ENCODE data around the gene ANKS1B.

ANKS1B gene

DNA sequence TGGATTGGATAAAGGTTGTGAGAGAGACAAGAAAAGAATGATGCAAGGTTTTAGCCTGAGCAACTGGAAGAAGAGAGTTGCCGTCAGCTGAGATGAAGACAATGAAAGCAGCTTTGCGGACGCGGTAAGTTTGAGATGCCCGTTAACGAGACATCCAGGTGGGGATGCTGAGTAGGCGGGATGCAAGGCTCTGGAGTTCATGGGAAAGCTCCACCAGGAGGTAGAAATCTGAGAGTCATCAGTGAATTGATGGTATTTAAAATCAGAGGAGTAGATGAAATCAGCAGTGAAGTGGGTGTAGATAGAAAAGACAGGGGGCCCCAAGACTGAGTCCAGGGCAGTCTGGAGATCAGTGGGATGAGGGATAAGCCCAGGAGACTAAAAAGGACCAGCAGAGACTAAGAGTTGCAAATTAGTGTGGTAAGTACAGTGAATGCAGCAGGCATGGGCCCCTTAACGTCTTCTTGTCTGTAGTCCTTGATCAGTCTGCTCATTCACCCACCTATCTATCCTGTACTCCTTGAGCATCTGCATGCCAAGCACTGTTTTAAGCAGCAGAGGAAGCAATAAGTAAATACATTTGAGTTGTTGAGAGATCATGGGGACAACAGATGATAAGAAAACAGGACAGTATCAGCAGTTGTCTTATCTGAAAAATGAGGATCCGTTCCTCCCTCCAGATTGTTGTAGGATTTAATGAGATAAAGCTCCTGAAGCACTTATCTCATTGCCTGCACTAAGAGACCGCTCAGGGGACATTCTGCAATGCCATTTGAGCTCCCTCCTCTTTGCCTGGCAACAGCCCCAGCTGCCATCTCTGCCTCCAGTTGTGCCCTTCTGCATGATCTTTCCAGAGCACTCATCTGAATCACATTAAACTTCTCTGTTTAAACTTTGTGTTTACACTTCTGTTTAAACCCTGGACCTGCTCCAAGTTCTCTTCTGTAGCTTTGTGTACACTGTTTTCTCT lies 1248.1 kb downstream of the ANKS1B start:
- Histone ChIP-seq H3K9me3 (ENCODE audit: low read length) (no peaks in the 10 kb centered on the region), H3K4me2 (ENCODE audit: low read length) (no peak overlapping the region), H3K79me2 (ENCODE audit: insufficient read depth, low read length) (no peaks in the 10 kb centered on the region), H3K4me1 (ENCODE audit: insufficient read depth, low read length, severe bottlenecking) (no peaks in the 10 kb centered on the region), H3K36me3 (ENCODE audit: insufficient read depth, low read length) (no peaks in the 10 kb centered on the region; the same call in 1 of the 2 replicates), H3K9me2 (ENCODE audit: low read depth, low read length) (no peaks in the 10 kb centered on the region), H3K27ac (ENCODE audit: low read depth, low read length, poor library complexity, severe bottlenecking) (no peak overlapping the region), H3K9ac (ENCODE audit: low read length) (no peak overlapping the region), H3K27me3 (ENCODE audit: insufficient read depth, low read length) (no peaks in the 10 kb centered on the region), H4K20me1 (ENCODE audit: insufficient read depth, low read length) (no peaks in the 10 kb centered on the region), H2AFZ (ENCODE audit: low read length) (no peak overlapping the region), H3F3A (ENCODE audit: insufficient read depth, low read length) (no peaks in the 10 kb centered on the region), H3K4me3 (ENCODE audit: low read depth, low read length, poor library complexity, severe bottlenecking) (no peak overlapping the region)
- TF ChIP-seq EZH2 (IDR thresholded peaks at IDR 0.05; ENCODE audit: borderline replicate concordance, low read length) (no peak), CTCF (IDR thresholded peaks at IDR 0.05; ENCODE audit: low read length) (no peak)

DNA sequence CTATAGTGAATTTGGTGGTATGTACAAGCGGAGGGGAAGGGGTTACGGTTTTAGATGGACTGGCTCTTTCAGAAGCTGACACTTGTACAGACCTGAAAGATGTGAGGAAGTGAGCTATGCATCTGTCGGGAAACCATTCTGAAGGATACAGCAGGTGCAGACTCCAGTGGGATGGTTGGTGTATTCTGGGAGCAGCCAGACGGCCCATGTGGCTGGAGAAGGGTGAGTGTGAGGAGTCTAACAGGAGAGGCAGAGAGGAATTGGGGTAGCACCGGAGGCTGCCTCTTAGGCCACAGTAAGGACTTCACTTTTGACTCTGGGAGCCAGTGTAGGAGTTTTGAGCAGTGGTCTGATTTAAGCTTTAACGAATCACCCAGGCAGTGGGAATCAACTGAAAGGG lies 1248.9 kb downstream of the ANKS1B start:
- H3K79me2 ChIP-seq (ENCODE audit: insufficient read depth, low read length) = no peaks in the 10 kb centered on the region
- TF ChIP-seq CTCF (IDR thresholded peaks at IDR 0.05; ENCODE audit: low read length) (no peak), EZH2 (IDR thresholded peaks at IDR 0.05; ENCODE audit: borderline replicate concordance, low read length) (no peak)

DNA sequence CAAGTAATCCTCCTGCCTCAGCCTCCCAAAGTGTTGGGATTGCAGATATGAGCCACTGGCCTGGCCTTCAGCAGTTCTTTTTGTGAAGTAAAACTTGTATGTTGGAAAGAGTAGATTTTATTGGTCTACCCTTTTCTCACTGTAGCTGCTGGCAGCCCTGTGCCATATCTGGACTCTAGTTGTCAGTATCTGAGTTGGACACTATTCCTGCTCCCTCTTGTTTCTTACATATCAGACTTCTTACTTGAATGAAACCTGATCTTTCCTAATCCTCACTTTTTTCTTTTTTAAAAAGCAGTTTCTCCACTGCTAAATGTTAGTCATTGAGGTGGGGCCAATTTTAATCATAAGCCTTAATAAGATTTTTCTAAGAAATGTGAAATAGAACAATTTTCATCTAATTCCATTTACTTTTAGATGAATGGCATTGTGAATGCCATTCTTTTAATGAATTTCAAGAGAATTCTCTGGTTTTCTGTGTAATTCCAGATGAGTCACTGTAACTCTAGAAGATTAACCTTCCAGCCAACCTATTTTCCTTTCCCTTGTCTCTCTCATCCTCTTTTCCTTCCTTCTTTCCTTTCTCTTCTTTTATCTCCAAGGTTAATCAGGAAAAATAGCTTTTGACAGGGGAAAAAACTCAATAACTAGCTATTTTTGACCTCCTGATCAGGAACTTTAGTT lies 1250.9 kb downstream of the ANKS1B start:
- H3K79me2 ChIP-seq (ENCODE audit: insufficient read depth, low read length) = no peaks in the 10 kb centered on the region
- H2AFZ ChIP-seq (ENCODE audit: low read length) = no peak overlapping the region
- H3K9me3 ChIP-seq (ENCODE audit: low read length) = no peaks in the 10 kb centered on the region
- H3K36me3 ChIP-seq (ENCODE audit: insufficient read depth, low read length) = peaks cover 13% of the 10 kb centered on the region; the same call in 1 of the 2 replicates
- no peaks in the 10 kb centered on the region for H3K27me3 ChIP-seq (ENCODE audit: insufficient read depth, low read length)
- no peaks in the 10 kb centered on the region for H3K4me1 ChIP-seq (ENCODE audit: insufficient read depth, low read length, severe bottlenecking)
- no peak overlapping the region for H3K4me2 ChIP-seq (ENCODE audit: low read length)
- no peak for TF ChIP-seq EZH2 (IDR thresholded peaks at IDR 0.05; ENCODE audit: borderline replicate concordance, low read length)
- TF ChIP-seq CTCF (IDR thresholded peaks at IDR 0.05; ENCODE audit: low read length) = no peak
- no peak overlapping the region for H3K9ac ChIP-seq (ENCODE audit: low read length)
- no peaks in the 10 kb centered on the region for H4K20me1 ChIP-seq (ENCODE audit: insufficient read depth, low read length)
- H3K27ac ChIP-seq (ENCODE audit: low read depth, low read length, poor library complexity, severe bottlenecking) = no peak overlapping the region
- no peaks in the 10 kb centered on the region for H3F3A ChIP-seq (ENCODE audit: insufficient read depth, low read length)
- H3K9me2 ChIP-seq (ENCODE audit: low read depth, low read length) = no peaks in the 10 kb centered on the region
- H3K4me3 ChIP-seq (ENCODE audit: low read depth, low read length, poor library complexity, severe bottlenecking) = no peak overlapping the region

More for the DNA sequence above, 1248.9 kb downstream of the ANKS1B start:
- H3K36me3 ChIP-seq (ENCODE audit: insufficient read depth, low read length) = peaks cover 5% of the 10 kb centered on the region; the same call in 1 of the 2 replicates
- H4K20me1 ChIP-seq (ENCODE audit: insufficient read depth, low read length) = no peaks in the 10 kb centered on the region
- no peak overlapping the region for H3K27ac ChIP-seq (ENCODE audit: low read depth, low read length, poor library complexity, severe bottlenecking)
- H3K27me3 ChIP-seq (ENCODE audit: insufficient read depth, low read length) = no peaks in the 10 kb centered on the region
- H3K4me2 ChIP-seq (ENCODE audit: low read length) = no peak overlapping the region
- no peak overlapping the region for H2AFZ ChIP-seq (ENCODE audit: low read length)
- no peak overlapping the region for H3K9ac ChIP-seq (ENCODE audit: low read length)
- no peaks in the 10 kb centered on the region for H3F3A ChIP-seq (ENCODE audit: insufficient read depth, low read length)
- H3K4me3 ChIP-seq (ENCODE audit: low read depth, low read length, poor library complexity, severe bottlenecking) = no peak overlapping the region
- H3K4me1 ChIP-seq (ENCODE audit: insufficient read depth, low read length, severe bottlenecking) = no peaks in the 10 kb centered on the region
- H3K9me3 ChIP-seq (ENCODE audit: low read length) = no peaks in the 10 kb centered on the region
- no peaks in the 10 kb centered on the region for H3K9me2 ChIP-seq (ENCODE audit: low read depth, low read length)

All from OCI-LY1 (cell line).